KMS-11 (cell line): ENCODE data around the gene ADGRV1.
A peak's percentile ranks its signal among the peaks of the same experiment; 100 is the strongest.

Experiments
- H2AFZ ChIP-seq: fragments of 200-600 bp; sonication (generic); 2 replicates; pipeline ENCODE4 v1.6.1; 2016; ENCODE audit warnings: antibody characterized with exemption, mixed run types, low read depth
- H3K27ac ChIP-seq: fragments of 200-600 bp; sonication (generic); 2 replicates; pipeline ENCODE4 v1.6.1; 2016; ENCODE audit warnings: mild to moderate bottlenecking, mixed run types
- H3K27me3 ChIP-seq: fragments of 200-600 bp; sonication (generic); 2 replicates; pipeline ENCODE4 v1.6.1; 2017; ENCODE audit warnings: mild to moderate bottlenecking, low read depth, mixed run types, moderate library complexity; ENCODE audit not compliant: insufficient read depth
- H3K36me3 ChIP-seq: fragments of 200-600 bp; sonication (generic); 2 replicates; pipeline ENCODE4 v1.6.1; 2017; ENCODE audit warnings: mild to moderate bottlenecking, mixed run types; ENCODE audit not compliant: insufficient read depth
- H3K4me1 ChIP-seq: fragments of 200-600 bp; sonication (generic); 2 replicates; pipeline ENCODE4 v1.6.1; 2016; ENCODE audit warnings: mild to moderate bottlenecking, low read depth, mixed run types; ENCODE audit not compliant: poor library complexity, severe bottlenecking
- H3K4me2 ChIP-seq: fragments of 200-600 bp; sonication (generic); 2 replicates; pipeline ENCODE4 v1.7.0; 2016; ENCODE audit warnings: mild to moderate bottlenecking, mixed run types
- H3K4me3 ChIP-seq: fragments of 200-600 bp; sonication (generic); IDR thresholded peaks from 2 replicates; pipeline ENCODE4 v1.6.1; 2017; ENCODE audit warnings: low read depth, low read length, mixed read lengths; ENCODE audit not compliant: insufficient read depth
- H3K79me2 ChIP-seq: fragments of 200-600 bp; sonication (generic); 2 replicates; pipeline ENCODE4 v1.6.1; 2016; ENCODE audit warnings: low read depth, mixed run types; ENCODE audit not compliant: insufficient read depth
- H3K9ac ChIP-seq: fragments of 200-600 bp; sonication (generic); 2 replicates; pipeline ENCODE4 v1.6.1; 2016; ENCODE audit warnings: mild to moderate bottlenecking, mixed run types
- H4K20me1 ChIP-seq: fragments of 200-600 bp; sonication (generic); 2 replicates; pipeline ENCODE4 v1.6.1; 2016; ENCODE audit warnings: mild to moderate bottlenecking, mixed run types; ENCODE audit not compliant: insufficient read depth
- CTCF ChIP-seq: fragments of 200-600 bp; sonication (generic); conservative IDR thresholded peaks from 2 replicates; pipeline ENCODE4 v1.6.1; 2017; ENCODE audit warnings: low read depth, mild to moderate bottlenecking, antibody characterized with exemption, low read length, moderate library complexity, mixed read lengths

The ADGRV1 gene

GRCh38 chr5:90640484-90641059 lies 82.0 kb downstream of the ADGRV1 start:
- Histone ChIP-seq H3K4me2 (peak overlapping the region; percentile 96), H3K36me3 (no peaks in the 10 kb centered on the region), H4K20me1 (no peaks in the 10 kb centered on the region), H2AFZ (peak overlapping the region; percentile 34), H3K79me2 (no peaks in the 10 kb centered on the region), H3K27ac (peak overlapping the region; percentile 92), H3K9ac (peak overlapping the region; percentile 53), H3K4me1 (peaks cover 86% of the 10 kb centered on the region), H3K4me3 (no peak overlapping the region), H3K27me3 (no peaks in the 10 kb centered on the region)
- no peak for TF ChIP-seq CTCF

- H3K27ac ChIP-seq, result peak overlapping the region; percentile 92
- TF ChIP-seq CTCF, result no peak
- no peaks in the 10 kb centered on the region for H3K27me3 ChIP-seq
- H3K9ac ChIP-seq, result peak overlapping the region; percentile 53
- peak overlapping the region; percentile 96 for H3K4me2 ChIP-seq
- no peaks in the 10 kb centered on the region for H3K79me2 ChIP-seq
- H2AFZ ChIP-seq, result peak overlapping the region; percentile 34
- peaks cover 81% of the 10 kb centered on the region for H3K4me1 ChIP-seq
- no peaks in the 10 kb centered on the region for H4K20me1 ChIP-seq
- no peaks in the 10 kb centered on the region for H3K36me3 ChIP-seq
- H3K4me3 ChIP-seq, result no peak overlapping the region
Measured at GRCh38 chr5:90641528-90641927, 82.9 kb downstream of the ADGRV1 start.

DNA sequence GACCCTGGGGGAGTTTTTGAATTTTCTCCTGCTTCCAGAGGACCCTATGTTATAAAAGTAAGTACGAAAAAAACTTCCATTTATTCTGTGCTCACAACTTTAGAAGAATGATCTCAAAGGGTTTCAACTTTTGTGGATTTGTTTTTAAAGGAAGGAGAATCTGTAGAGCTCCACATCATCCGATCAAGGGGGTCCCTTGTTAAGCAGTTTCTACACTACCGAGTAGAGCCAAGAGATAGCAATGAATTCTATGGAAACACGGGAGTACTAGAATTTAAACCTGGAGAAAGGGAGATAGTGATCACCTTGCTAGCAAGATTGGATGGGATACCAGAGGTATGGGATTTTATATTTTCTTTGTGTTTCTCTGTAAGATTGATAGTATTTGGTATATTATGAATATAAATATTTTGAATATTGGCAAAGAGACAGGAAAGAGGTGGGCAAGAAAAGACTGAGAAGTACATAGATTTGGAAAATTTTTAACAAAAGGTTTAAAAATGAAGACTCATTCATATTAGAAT lies 84.2 kb downstream of the ADGRV1 start:
- Histone ChIP-seq H2AFZ (no peak overlapping the region), H3K4me3 (no peak overlapping the region), H3K27ac (peak overlapping the region; percentile 92; the same call in 1 of the 2 replicates), H3K9ac (no peak overlapping the region), H3K79me2 (no peaks in the 10 kb centered on the region), H3K4me1 (peaks cover 68% of the 10 kb centered on the region), H3K27me3 (no peaks in the 10 kb centered on the region), H3K36me3 (no peaks in the 10 kb centered on the region), H3K4me2 (peak overlapping the region; percentile 96; the same call in 1 of the 2 replicates), H4K20me1 (no peaks in the 10 kb centered on the region)
- no peak for TF ChIP-seq CTCF

- H3K9ac ChIP-seq, result no peak overlapping the region
- no peaks in the 10 kb centered on the region for H3K36me3 ChIP-seq
- no peak for TF ChIP-seq CTCF
- no peak overlapping the region for H3K27ac ChIP-seq
- no peaks in the 10 kb centered on the region for H3K27me3 ChIP-seq
- no peaks in the 10 kb centered on the region for H4K20me1 ChIP-seq
- no peaks in the 10 kb centered on the region for H3K79me2 ChIP-seq
- H3K4me2 ChIP-seq, result no peak overlapping the region
- peaks cover 55% of the 10 kb centered on the region for H3K4me1 ChIP-seq
- H2AFZ ChIP-seq, result no peak overlapping the region
- no peak overlapping the region for H3K4me3 ChIP-seq
Measured at GRCh38 chr5:90644132-90644531, 85.5 kb downstream of the ADGRV1 start.
